HepG2 (cell line): ENCODE data around the gene WNT6. TPM values are rescaled to one million over a fixed set of nuclear protein-coding genes. Genes with fewer than 3 reads are reported as not detected.

Experiments
- GLMP ChIP-seq: sonication (generic); formaldehyde crosslinking; IDR thresholded peaks from 2 replicates; pipeline ENCODE4 v1.9.0; 2021; ENCODE audit warnings: missing genetic modification reagents, mild to moderate bottlenecking, borderline replicate concordance
- HDAC1 ChIP-seq: sonication (generic); formaldehyde crosslinking; IDR thresholded peaks from 2 replicates; pipeline ENCODE4 v1.5.1; 2020; ENCODE audit warnings: mild to moderate bottlenecking, missing genetic modification reagents
- KDM5A ChIP-seq: fragments of 200-600 bp; sonication (generic); IDR thresholded peaks from 2 replicates; pipeline ENCODE4 v1.7.0; 2018; ENCODE audit warnings: antibody characterized with exemption, mild to moderate bottlenecking, low read length, borderline replicate concordance
- MEF2D ChIP-seq: sonication (generic); formaldehyde crosslinking; IDR thresholded peaks from 2 replicates; pipeline ENCODE4 v1.5.1; 2020; ENCODE audit warnings: mild to moderate bottlenecking, missing genetic modification reagents
- POLR2G ChIP-seq: fragments of 200-400 bp; formaldehyde crosslinking; IDR thresholded peaks from 2 replicates; pipeline ENCODE4 v1.6.1; 2018; ENCODE audit warnings: mild to moderate bottlenecking, low read depth, low read length, moderate library complexity
- RBAK ChIP-seq: sonication (generic); formaldehyde crosslinking; IDR thresholded peaks from 2 replicates; pipeline ENCODE4 v1.5.1; 2020; ENCODE audit warnings: mild to moderate bottlenecking, missing genetic modification reagents
- TFDP2 ChIP-seq: sonication (generic); formaldehyde crosslinking; IDR thresholded peaks from 2 replicates; pipeline ENCODE4 v1.4.0; 2020; ENCODE audit warnings: missing genetic modification reagents
- U2AF2 ChIP-seq: fragments of 200-400 bp; formaldehyde crosslinking; IDR thresholded peaks from 2 replicates; pipeline ENCODE4 v1.6.1; 2017; ENCODE audit warnings: low read depth, mild to moderate bottlenecking, low read length
- ZEB1 ChIP-seq: IDR thresholded peaks from 2 replicates; pipeline ENCODE4 v1.6.1; 2012; ENCODE audit warnings: mild to moderate bottlenecking, low read depth, inconsistent platforms; ENCODE audit not compliant: insufficient replicate concordance
- ZNF280D ChIP-seq: sonication (generic); formaldehyde crosslinking; IDR thresholded peaks from 2 replicates; pipeline ENCODE4 v1.5.1; 2020; ENCODE audit warnings: mild to moderate bottlenecking, missing genetic modification reagents
- ZNF3 ChIP-seq: IDR thresholded peaks from 2 replicates; pipeline ENCODE4 v1.7.0; 2017; ENCODE audit warnings: inconsistent platforms
- ZNF558 ChIP-seq: sonication (generic); formaldehyde crosslinking; IDR thresholded peaks from 2 replicates; pipeline ENCODE4 v1.9.0; 2022; ENCODE audit warnings: mild to moderate bottlenecking, missing genetic modification reagents, borderline replicate concordance
- ZNF615 ChIP-seq: sonication (generic); formaldehyde crosslinking; IDR thresholded peaks from 2 replicates; pipeline ENCODE4 v1.5.0; 2020; ENCODE audit warnings: mild to moderate bottlenecking, missing genetic modification reagents, borderline replicate concordance
- ZNF672 ChIP-seq: sonication (generic); formaldehyde crosslinking; IDR thresholded peaks from 2 replicates; pipeline ENCODE4 v1.8.1; 2022; ENCODE audit warnings: missing genetic modification reagents
- ZNF713 ChIP-seq: sonication (generic); formaldehyde crosslinking; IDR thresholded peaks from 2 replicates; pipeline ENCODE4 v1.4.0; 2020; ENCODE audit warnings: mild to moderate bottlenecking, missing genetic modification reagents
- polyA plus RNA-seq, 8 experiments: library from polyadenylated mRNA; depleted of rRNA in 3 of 8; stranded (reverse) in 7 of 8; unstranded in 1 of 8; fragments of >200 nt; fragmentation: Illumina TruSeq in 4 of 8; extraction: Trizol in 4 of 8; gene quantifications; 2 replicates each; pipeline versions ENCODE4 v1.2.1 to v1.2.3, GENCODE V29; 2011 to 2016; ENCODE audit warnings: low read depth in 4 of 8, missing spikeins in 1 of 8, mixed read lengths in 1 of 8; ENCODE audit not compliant: insufficient read depth in 1 of 8
- total RNA-seq, 5 experiments: library from RNA; depleted of rRNA; stranded (reverse); fragments of >200 nt; fragmentation: Illumina TruSeq; extraction: Trizol; gene quantifications; 2 replicates each; pipeline ENCODE4 v1.2.3, GENCODE V29; 2016; ENCODE audit warnings: low read depth in 1 of 5
- TF ChIP-seq, protein P1 (sequence below): sonication (generic); formaldehyde crosslinking; IDR thresholded peaks from 2 replicates; pipeline ENCODE4 v1.5.1; 2020; ENCODE audit warnings: missing genetic modification reagents, mild to moderate bottlenecking, borderline replicate concordance

The WNT6 gene
- total and polyA plus RNA-seq, 2 of the 13 experiments (the other 11 are each of a cell fraction or from before 2014, with no cell fraction given), result 0.20 TPM; not detected in 1

DNA sequence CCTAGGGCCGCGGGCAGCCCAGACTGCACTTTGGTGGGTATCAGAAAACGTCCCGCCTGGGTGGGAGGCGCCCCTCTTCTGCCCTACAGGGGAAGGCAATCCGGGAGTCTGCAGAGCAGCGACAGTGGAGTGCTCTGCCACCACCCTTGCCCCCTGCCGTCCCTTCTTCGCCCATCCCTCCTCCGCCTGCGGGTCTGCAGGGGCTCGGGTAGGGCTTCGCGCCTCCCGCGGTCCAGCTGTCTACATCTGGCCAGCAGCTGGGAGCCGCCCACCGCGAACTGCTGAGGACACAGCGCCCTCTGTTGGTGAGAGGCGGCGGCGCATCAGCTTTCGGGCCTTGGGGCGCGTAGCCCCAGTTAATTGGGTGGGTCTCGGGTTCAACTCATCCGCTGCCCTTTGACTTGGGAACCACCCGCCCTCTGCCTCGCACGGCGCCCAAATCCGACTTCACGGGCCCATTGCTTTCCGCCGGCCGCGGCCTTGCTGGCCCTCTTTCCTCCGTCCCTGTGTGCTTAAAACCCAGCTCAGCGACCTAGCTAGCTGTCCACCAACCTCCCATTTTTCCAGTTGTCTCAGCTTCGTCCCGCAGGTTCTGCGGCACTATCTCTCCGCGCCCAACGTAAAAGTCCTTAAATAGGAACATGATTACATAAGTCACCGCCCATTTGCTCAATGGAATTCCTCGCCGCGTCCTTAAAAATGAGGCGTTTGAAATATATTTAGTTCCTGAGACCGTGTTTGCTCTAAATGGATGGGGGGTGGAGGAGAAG, 38.7 kb downstream of the WNT6 start (continued):
- TF ChIP-seq TFDP2 (CRISPR knock-in tag) (peak; percentile 89), ZNF280D (CRISPR knock-in tag) (no peak), RBAK (CRISPR knock-in tag) (no peak), POLR2G (no peak), MEF2D (CRISPR knock-in tag) (0 out of 2 replicates have a peak, but pooled peaks have one; percentile 43), GLMP (no peak), ZNF3 (CRISPR knock-in tag) (no peak), KDM5A (no peak), ZNF672 (CRISPR knock-in tag) (no peak), ZNF558 (CRISPR knock-in tag) (0 out of 2 replicates have a peak, but pooled peaks have one; percentile 72), ZEB1 (no peak), U2AF2 (no peak), ZNF615 (CRISPR knock-in tag) (no peak), HDAC1 (CRISPR knock-in tag) (peak; percentile 24; the same call in 1 of the 2 replicates), ZNF713 (CRISPR knock-in tag) (no peak)
- TF ChIP-seq, protein P1, sequence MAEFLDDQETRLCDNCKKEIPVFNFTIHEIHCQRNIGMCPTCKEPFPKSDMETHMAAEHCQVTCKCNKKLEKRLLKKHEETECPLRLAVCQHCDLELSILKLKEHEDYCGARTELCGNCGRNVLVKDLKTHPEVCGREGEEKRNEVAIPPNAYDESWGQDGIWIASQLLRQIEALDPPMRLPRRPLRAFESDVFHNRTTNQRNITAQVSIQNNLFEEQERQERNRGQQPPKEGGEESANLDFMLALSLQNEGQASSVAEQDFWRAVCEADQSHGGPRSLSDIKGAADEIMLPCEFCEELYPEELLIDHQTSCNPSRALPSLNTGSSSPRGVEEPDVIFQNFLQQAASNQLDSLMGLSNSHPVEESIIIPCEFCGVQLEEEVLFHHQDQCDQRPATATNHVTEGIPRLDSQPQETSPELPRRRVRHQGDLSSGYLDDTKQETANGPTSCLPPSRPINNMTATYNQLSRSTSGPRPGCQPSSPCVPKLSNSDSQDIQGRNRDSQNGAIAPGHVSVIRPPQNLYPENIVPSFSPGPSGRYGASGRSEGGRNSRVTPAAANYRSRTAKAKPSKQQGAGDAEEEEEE (CRISPR knock-in tag), result no peak
